Fibroblast of mammary gland (primary cell): Measurements from ENCODE around the gene ACACA.

Source experiments
- DNase-seq: peaks from one replicate; pipeline ENCODE4 v3.0.0-alpha.2; 2010; ENCODE audit warnings: low read depth
- H3K4me3 ChIP-seq: 2 replicates; pipeline ENCODE4 v1.5.1; 2011; ENCODE audit warnings: low read depth, mild to moderate bottlenecking, low read length, moderate library complexity; ENCODE audit not compliant: control insufficient read depth
- CTCF ChIP-seq: conservative IDR thresholded peaks from 2 replicates; pipeline ENCODE4 v1.5.1; 2011; ENCODE audit warnings: low read depth, low read length, inconsistent platforms; ENCODE audit not compliant: control insufficient read depth, insufficient read depth

The ACACA gene

GRCh38 chr17:37059493-37059892, 347.1 kb downstream of the ACACA start:
- DNase-seq: no peak
- no peak overlapping the region for H3K4me3 ChIP-seq
- TF ChIP-seq CTCF: no peak

- no peak for TF ChIP-seq CTCF
- H3K4me3 ChIP-seq: no peak overlapping the region
- no peak for DNase-seq
Observed at GRCh38 chr17:37056622-37057021, 350.0 kb downstream of the ACACA start.

- TF ChIP-seq CTCF: no peak
- no peak overlapping the region for H3K4me3 ChIP-seq
- no peak for DNase-seq
Observed at GRCh38 chr17:37054894-37055293, 351.7 kb downstream of the ACACA start.

GRCh38 chr17:37052450-37052849, 354.2 kb downstream of the ACACA start:
- no peak overlapping the region for H3K4me3 ChIP-seq
- DNase-seq: no peak
- TF ChIP-seq CTCF: no peak

GRCh38 chr17:37051833-37052232, 354.8 kb downstream of the ACACA start:
- DNase-seq: no peak
- no peak overlapping the region for H3K4me3 ChIP-seq
- TF ChIP-seq CTCF: no peak

- no peak for TF ChIP-seq CTCF
- DNase-seq: no peak
Observed at GRCh38 chr17:37051381-37051780, 355.3 kb downstream of the ACACA start.

GRCh38 chr17:37050920-37051319, 355.7 kb downstream of the ACACA start:
- H3K4me3 ChIP-seq: no peak overlapping the region
- no peak for DNase-seq
- no peak for TF ChIP-seq CTCF

More at GRCh38 chr17:37051381-37051780, 355.3 kb downstream of the ACACA start:
- H3K4me3 ChIP-seq: no peak overlapping the region
